Activated naive CD4-positive, alpha-beta T cell (primary cell): ENCODE measurements around the gene USP6.
"Not testable (repeated sequence)": the region's sequence is repeated elsewhere in the genome, so short reads cannot be mapped to it uniquely, and the experiment has no call there.

Experiments
- DNase-seq, 4 experiments: peaks; one replicate each; lab custom pipeline; 2025; lab: John Stamatoyannopoulos, UW

The USP6 gene

GRCh38 chr17:5135726-5136579 lies 20.1 kb downstream of the USP6 start:
- no peak for DNase-seq

- DNase-seq = not testable (repeated sequence)
Measured at GRCh38 chr17:5136580-5137412, 21.0 kb downstream of the USP6 start.

GRCh38 chr17:5137511-5138197 lies 21.8 kb downstream of the USP6 start:
- DNase-seq = not testable (repeated sequence)

- not testable (repeated sequence) for DNase-seq
Measured at GRCh38 chr17:5138198-5138544, 22.3 kb downstream of the USP6 start.

GRCh38 chr17:5138616-5139457 lies 23.0 kb downstream of the USP6 start:
- no peak for DNase-seq

- no peak for DNase-seq
Measured at GRCh38 chr17:5139458-5139732, 23.6 kb downstream of the USP6 start.

GRCh38 chr17:5142877-5143276 lies 27.0 kb downstream of the USP6 start:
- not testable (repeated sequence) for DNase-seq

- DNase-seq = not testable (repeated sequence)
Measured at GRCh38 chr17:5146122-5146521, 30.3 kb downstream of the USP6 start.

- not testable (repeated sequence) for DNase-seq
Measured at GRCh38 chr17:5160702-5161101, 44.9 kb downstream of the USP6 start.

- DNase-seq = not testable (repeated sequence)
Measured at GRCh38 chr17:5161793-5162192, 46.0 kb downstream of the USP6 start.

- no peak for DNase-seq
Measured at GRCh38 chr17:5164436-5164835, 48.6 kb downstream of the USP6 start.

- DNase-seq = not testable (repeated sequence)
Measured at GRCh38 chr17:5165791-5166564, 50.1 kb downstream of the USP6 start.

- DNase-seq = not testable (repeated sequence)
Measured at GRCh38 chr17:5175027-5175426, 59.2 kb downstream of the USP6 start.

GRCh38 chr17:5179003-5179402 lies 63.2 kb downstream of the USP6 start:
- no peak for DNase-seq

- DNase-seq = no peak
Measured at GRCh38 chr17:5181509-5182305, 65.9 kb downstream of the USP6 start.

GRCh38 chr17:5182597-5183409 lies 67.0 kb downstream of the USP6 start:
- no peak for DNase-seq

GRCh38 chr17:5183410-5183793 lies 67.6 kb downstream of the USP6 start:
- no peak for DNase-seq

- DNase-seq = no peak
Measured at GRCh38 chr17:5184288-5184687, 68.5 kb downstream of the USP6 start.
